C1 segment of cervical spinal cord (tissue), 14 donors: ENCODE measurements around the gene SLC25A33.
A peak's percentile ranks its signal among the peaks of the same experiment; 100 is the strongest.
"Not testable (repeated sequence)": the region's sequence is repeated elsewhere in the genome, so short reads cannot be mapped to it uniquely, and the experiment has no call there.

Source experiments
- DNase-seq, 14 donors: peaks; one replicate each; lab custom pipeline; 2025; lab: John Stamatoyannopoulos, UW

The SLC25A33 gene

GRCh38 chr1:9621032-9621431, 81.8 kb downstream of the SLC25A33 start:
- DNase-seq: no peak

- no peak for DNase-seq
These were observed 84.8 kb downstream of the SLC25A33 start for GRCh38 chr1:9624081-9624480.

GRCh38 chr1:9625030-9625429, 85.8 kb downstream of the SLC25A33 start:
- DNase-seq: not testable (repeated sequence)

- DNase-seq: no peak
These were observed 86.9 kb downstream of the SLC25A33 start for GRCh38 chr1:9626201-9626608.

DNA sequence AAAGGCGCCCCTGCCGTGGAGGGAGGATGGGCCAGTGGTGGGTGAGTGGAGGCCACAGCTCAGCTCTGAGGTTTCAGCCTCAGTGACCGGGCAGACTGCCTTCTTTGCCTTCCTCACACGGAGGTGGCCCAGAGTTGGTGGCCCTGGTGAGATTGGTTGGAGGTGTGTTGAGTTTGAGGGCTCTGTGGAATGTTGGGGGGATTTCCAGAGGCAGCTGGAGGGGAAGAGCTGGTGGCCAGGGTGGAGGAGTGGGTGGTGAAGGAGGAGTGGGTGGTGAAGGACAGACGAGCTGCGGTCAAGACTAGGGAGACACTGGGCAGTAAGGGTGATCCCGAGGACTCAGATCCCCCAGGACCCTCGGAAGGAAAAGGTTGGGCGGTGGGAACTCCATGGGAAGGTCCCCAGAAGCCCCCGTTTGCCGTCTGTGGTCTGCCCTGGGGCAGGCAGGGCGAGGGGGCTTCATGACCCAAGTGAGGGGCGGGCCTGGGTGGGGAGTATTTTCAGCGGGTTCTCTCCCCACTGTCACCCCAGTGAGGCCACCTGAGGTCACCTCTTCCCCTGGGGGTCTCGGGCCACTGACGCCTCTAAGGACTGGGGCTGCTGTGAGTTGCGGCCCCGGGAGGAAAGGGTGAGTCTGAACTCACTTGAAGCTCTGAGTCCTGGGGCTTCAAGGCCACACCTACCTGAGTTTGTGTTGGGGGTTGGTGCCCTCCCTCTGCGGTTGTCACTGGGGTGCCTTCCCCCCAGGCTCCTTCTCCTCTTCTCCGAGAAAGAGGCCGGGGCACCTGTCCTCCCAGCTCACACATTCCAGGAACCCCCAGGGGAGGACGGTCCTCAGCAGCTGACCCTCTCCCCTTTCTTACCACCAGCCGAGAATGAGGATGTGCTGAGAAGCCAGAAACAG, 89.5 kb downstream of the SLC25A33 start:
- DNase-seq: no peak

- DNase-seq: peak in 9 of 14 donors; percentile 16 to 49 (median 30)
These were observed 90.4 kb downstream of the SLC25A33 start for GRCh38 chr1:9629445-9630201.

GRCh38 chr1:9630331-9631111, 91.3 kb downstream of the SLC25A33 start:
- no peak for DNase-seq

DNA sequence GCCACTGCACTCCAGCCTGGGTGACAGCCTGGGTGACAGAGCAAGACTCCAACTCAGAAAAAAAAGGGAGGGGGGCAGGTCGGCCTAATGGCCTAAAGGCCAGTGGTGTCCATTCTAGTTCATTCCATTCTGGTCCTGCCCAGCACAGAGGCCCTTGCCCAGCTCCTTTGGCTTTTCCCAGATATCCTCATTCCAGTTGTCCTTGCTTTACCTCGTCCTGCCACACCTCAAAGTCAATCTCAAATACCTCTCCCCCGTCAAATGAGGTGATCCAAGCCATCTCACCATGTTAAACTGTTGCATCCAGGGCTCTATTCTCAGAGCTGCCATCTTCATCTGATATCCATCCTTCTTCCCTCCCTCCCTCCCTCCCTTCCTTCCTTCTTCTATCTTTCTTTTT, 92.3 kb downstream of the SLC25A33 start:
- DNase-seq: no peak

- no peak for DNase-seq
These were observed 94.2 kb downstream of the SLC25A33 start for GRCh38 chr1:9633493-9633892.

- DNase-seq: no peak
These were observed 95.3 kb downstream of the SLC25A33 start for GRCh38 chr1:9634582-9634981.
